GM21515 (cell line): ENCODE data around the gene LRRC51.

Experiments
- ATAC-seq: cut with Tn5 transposase; IDR thresholded peaks from one replicate; pipeline ENCODE4 v1.9.1; 2021; ENCODE audit not compliant: unreplicated experiment

The LRRC51 gene

DNA sequence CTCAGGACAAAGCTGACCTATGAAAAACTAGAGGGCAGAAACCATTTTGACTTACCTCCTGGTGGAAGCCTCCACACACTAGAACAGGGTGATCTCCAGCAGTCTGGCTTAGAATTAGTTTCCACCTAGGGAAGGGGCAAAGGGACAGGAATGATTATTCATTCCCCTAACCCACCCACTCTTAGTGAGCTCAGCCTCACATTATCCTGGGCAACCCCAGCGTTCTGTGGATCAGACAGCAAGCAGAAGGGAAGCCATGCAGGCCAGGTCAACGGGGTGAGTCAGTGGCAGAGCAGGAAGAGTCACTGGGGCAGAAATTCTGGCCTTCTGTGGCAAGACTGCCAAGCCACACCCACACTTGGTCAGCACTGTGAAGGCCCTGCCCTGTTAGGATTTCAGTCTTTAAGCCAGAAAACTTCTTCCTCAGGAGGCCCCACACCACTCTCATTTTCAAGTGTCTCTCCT, 10.8 kb upstream of the LRRC51 start:
- ATAC-seq: no peak

DNA sequence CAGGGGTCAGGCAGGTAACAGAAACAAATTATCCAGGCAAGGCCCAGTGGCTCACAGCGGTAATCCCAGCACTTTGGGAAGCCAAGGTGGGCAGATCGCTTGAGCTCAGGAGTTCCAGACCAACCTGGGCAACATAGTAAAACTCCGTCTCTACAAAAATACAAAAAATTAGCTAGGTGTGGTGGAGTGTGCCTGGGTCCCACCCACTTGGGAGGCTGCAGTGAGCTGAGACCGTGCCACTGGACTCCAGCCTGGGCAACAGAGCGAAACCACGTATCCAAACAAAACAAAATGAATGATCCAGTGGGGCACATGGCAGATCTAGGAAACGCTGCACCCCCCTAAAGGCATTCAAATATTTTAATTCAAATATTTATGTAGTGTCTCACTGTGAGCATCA, 10.2 kb upstream of the LRRC51 start:
- ATAC-seq: no peak

DNA sequence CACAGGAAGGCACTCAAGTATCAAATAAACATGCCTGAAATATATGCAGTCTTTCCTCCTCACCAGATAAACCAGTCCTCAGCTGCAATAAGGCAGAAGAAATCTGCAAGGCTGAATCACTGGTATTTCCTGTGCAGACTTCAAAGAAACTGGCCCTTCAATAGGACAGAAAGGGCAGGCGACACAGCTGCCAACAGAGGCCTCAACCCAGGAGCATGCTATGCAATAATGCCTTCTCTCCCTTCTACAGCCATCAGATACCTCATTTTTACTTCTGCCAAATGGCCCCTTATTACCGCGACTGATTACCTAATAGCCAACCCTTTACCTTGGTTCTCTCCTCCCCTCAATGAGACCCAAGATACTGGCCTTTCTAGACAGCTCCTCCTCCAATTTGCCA, 8.3 kb upstream of the LRRC51 start:
- no peak for ATAC-seq

DNA sequence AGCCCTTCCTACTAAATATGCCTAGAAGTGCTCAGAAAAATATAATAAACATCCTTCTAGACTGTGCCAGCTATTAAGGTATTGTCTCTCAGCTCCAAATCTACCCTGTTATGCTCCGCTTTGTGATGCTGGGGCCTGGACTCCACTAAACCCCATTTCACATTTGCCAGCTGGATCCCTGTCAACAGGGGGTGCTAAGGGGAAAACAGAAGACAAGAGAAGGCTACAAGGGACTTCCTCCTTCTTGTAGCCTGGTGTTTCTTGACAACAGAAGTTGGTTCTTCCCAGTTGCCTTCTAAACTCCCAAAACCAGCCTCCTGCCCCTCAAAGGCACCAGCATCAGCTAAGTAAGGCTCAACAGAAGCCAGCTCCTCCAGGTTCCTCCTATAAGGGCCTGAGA, 5.5 kb upstream of the LRRC51 start:
- no peak for ATAC-seq

DNA sequence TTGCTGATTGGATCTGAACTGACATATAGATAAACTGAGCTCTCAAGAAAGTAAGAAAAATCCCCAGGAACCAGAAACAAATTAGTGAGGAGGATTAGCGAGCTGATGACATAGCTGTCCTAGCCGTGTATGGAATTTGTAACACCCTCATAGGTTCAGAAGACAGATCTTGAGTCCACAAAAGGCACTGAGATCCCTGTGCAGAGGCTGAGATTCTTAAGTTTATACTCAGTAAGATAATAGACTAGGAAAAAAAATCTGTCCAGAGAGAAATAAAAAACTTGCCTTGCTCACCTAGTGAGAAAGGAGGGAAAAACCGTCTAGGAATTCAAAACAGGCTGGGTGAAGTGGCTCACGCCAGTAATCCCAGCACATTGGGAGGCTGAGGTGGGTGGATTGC, 4.9 kb upstream of the LRRC51 start:
- ATAC-seq: no peak

DNA sequence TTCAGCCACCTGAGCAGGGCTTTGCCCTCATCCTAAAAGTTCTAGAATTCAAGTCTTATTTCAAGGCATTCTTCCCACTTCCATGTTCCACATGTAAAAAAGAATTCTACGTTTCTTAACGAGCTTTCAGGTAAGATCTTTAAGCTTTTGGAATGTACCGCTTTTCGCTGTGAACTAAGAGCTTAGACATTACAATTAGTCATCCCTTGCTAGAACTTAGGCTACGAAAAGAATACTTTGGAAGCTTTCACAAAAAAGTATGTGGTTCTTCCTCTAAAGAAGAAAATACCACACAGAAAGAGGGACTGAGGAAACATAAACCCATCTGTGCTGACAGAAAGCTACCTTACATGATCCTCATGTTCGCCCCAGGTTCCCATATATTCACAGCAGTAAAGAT, 2.2 kb upstream of the LRRC51 start:
- no peak for ATAC-seq

DNA sequence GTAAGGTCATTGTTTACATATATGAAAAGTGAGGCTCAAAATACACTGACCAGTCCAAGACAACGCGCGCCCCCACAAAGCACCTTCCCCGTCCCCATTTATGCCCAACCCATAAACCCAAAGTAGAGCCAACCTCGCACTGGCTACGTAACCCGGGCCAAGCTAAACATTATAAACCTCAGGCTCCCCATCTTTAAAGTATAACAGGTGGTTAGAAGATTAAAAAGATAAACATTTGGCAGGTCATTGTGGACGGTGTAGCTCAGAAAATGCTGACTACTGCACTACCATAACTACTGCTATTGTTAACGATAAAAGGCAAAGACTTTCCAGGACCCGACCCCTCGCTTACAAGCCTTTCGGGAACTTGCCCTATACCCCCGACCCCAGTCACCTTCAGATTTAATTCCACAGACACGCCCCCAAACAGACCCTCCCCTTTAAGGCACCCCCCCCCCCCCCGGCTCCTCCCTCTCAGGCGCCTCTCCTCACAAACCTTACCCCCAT, 778 bp upstream of the LRRC51 start:
- ATAC-seq: no peak

DNA sequence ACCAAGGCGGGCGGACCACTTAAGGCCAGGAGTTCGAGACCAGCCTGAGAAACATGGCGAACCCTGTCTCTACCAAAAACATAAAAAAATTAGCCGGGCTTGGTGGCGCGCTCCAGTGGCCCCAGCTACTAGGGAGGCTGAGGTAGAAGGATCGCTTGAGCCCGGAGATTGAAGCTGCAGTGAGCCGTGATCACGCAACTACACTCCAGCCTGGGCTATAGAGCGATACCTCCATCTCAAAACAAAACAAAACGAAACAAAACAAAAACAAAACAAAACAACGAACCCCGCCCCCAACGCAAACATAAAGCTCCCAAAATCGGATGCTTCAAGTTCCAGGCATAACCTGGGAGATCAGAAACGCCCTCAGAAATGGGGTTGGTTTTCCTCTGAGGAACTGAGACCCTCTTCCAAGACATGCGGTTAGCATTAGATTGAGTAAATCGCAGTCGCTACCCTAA, 564 bp downstream of the LRRC51 start:
- no peak for ATAC-seq

DNA sequence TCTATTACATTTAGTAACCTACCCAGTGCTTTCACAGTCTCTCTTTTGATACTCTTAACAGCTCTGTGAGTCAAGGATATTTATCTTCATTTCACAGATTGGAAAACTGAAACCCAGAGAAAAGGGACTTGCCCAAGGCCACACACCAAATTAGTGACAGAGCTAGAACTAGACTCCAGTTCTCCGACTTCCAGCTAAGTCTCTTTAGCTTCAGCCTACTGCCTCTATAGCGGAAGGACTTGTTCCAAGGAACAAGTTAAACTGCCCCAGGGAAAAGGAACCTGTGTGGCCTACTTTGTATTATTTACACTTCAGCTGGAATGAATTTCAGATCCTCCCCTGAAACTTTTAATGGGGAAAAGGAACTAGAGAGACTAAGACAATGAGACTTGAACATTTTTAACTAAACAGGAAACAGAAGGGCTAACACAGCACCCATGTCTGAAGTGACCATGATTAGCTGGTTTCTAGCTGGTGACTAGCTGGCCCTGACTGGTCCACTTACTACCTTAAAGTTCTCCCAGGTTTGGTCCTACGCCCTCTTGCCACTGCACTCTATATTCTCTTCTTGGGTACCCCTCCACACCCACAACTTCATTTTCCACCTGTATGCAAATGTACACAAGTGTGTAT, 1.3 kb downstream of the LRRC51 start:
- no peak for ATAC-seq

DNA sequence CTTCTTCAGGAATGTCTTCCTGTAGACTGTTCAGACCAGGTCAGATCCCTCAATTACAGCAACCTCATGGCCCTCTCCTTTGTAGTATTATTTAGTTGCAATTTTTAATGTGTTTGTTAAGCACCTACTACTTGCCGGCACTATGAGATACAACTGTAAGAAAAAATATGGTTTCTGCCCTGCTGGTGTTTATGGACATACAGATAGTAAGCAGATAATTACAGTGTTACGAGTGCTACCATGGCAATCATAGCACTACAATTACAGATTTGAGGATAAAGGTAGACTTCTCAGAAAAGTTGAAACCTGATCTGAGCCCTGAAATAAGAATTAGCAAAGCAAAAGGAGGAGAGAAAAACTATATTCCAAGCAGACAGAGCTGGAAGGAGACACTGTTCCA, 2.8 kb downstream of the LRRC51 start:
- ATAC-seq: no peak

DNA sequence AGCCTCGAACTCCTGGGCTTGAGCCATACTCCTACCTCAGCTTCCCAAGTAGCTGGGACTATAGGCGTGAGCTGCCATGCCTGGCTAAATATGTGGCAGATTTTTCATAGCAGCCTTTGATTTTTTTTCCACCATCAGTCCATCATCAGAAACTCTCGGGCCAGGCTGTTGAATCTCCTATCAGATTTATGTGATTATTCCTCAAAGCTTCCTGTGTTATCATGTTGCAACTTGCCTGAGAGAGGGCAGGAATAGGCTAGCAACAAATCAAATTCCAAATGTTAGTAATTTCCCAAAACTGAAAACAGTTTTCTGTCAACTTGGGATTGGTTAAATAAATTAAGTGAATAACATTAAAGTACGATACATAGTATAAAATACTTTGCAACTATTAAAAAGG, 3.4 kb downstream of the LRRC51 start:
- no peak for ATAC-seq

DNA sequence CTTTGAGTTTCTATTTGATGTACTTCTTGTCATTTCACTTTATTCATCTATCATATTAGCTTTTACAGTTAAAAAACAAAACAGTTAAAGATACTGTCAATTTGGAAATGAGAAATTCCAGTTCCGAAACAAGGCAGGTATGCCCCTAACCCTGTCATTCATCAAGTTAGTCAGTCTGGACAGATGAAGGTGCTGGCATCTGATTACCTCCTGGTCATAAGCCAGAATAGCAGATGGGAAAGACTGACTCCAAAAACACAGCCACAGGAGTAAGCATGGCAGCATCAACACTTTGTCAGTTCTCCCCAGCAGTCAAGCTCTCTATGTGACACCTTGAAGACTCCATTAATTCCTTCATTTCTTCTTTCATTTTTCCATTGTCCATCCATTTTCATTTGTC, 4.3 kb downstream of the LRRC51 start:
- no peak for ATAC-seq

DNA sequence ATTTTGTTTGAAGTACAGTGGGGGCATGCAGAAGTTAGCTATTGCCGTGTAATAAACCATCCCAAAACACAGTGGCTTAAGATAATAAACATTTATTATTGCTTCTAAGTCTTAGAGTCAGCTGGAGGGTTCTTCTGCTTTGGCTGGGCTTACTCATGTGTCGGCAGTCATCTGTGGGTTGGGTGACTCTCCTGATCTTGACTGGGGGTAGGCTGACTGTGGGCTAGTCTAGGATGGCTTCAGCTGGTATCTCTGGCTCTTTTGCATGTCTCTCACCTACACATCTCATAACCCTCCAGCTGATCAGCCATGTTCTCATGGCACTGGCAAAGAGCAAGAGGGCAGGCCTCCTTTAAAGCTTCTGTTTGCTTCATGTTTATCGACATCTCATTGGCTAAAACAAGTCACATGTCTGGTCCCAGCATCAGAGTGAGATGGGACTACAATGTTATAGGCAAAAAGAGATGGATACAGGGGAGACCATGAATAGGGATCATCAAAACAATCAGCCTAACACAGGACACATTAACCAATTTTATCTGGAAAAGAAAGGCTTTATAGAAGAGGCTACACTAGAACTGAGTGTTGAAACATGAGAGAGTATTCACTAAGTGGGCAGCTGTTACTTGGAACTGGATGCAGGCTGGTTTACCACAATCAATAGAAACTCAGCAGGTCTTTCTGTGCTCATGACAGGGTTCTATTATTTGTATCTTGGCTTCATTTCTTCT, 5.1 kb downstream of the LRRC51 start:
- no peak for ATAC-seq

DNA sequence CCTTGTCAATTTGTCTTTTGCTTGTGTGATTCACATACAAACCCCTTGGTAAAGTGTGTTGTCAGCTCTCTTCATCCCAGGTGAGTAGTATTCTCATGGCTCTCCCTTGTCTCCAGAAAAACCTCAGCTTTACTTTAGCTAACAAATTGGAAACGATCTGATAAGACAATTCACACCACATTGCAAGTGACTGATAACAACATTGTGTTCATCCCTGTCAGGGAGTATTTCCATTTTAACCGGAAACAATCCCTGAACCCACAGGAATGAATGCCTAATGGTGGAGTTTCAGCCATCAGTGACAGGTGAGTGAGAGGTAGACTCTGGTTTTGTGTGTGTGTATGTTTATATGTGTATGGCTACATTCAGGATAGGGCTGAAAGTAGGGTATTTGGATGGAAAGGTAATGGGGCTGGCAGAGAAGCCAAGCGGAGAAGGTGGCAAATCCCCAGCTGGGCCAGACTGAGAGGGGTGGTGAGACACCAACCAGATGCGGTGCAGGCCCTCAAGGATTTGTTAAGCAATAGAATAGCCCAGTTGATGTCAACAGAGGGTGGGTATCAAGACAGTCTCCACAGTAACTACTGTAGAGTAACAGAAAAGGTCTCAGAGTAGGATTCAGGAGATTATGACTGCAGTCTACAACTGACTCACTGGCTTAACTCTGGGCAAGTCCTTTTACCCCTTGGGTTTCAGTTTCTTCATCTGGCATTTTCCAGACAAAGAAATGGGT, 7.6 kb downstream of the LRRC51 start:
- ATAC-seq: no peak

DNA sequence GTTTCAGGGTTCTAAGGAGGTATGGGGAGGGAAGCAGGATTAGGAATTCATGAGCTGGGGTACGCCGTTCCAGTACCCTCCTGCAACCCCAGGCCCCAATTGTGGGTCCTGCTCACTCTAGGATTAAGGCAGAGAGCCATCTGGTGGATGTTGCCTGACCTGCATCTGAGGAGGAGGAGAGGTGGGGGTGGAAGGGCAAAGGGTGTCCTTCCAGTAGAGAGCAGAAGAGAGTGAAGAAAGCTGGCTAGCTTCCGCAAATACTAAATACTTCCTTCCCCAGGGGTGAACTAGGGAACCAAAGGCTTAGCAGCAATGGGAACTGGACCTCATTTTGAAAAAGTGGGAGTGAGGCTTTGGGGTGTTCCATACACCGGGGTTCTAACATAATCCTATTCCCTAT, 10.6 kb downstream of the LRRC51 start:
- ATAC-seq: no peak

DNA sequence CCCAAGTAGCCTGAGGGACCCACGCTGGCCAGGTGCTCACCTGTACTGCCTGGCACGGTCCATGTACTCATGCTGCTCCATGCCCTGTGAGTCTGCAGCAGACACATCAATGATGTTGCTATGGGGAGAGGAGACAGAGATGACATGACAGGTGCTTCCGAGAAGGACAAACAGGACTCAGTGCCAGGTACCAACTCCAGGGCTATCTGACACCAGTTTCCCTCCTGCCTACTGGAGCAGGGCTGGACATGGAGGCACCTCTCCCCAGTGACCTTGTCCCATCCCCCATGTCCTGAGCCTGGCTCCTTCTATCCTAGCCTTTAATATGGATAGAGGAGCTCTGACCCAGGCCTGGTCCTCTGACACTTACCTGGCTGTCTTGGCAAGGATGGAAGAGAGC, 18.1 kb downstream of the LRRC51 start:
- no peak for ATAC-seq

DNA sequence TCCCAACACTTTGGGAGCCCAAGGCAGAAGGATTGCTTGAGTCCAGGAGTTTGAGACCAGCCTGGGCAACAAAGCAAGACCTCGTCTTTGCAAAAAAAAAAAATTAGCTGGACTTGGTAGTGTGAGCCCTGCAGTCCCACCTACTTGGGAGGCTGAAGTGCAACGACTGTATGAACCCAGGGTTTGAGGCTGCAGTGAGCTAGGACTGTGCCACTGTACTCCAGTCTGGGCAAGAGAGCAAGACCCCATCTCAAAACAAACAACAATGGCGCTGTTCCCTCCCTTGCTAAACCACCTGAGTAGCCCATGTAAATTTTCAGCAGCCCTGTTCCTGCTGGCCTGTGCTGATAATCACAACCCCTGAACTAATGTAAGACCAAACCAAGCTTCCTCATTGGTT, 19.4 kb downstream of the LRRC51 start:
- no peak for ATAC-seq

DNA sequence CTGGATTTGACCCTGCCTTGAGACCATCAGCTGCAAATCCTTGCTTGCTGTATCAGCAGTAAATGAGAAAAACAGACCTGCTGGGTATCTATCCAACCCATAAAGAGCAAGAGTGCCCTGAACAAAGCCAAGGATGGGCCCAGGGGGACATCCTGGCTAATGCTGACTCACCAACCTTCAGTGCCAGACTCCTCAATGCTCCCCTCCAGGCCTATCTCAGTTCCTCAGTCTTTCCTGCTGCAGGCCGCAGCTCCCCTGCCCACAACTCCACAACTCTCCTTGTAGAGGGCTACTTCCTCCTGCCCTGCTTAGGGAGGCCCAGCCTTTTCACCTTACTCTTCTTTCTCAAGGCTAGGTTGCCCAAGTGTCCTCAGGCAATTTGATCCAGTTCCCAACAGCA, 19.8 kb downstream of the LRRC51 start:
- no peak for ATAC-seq

DNA sequence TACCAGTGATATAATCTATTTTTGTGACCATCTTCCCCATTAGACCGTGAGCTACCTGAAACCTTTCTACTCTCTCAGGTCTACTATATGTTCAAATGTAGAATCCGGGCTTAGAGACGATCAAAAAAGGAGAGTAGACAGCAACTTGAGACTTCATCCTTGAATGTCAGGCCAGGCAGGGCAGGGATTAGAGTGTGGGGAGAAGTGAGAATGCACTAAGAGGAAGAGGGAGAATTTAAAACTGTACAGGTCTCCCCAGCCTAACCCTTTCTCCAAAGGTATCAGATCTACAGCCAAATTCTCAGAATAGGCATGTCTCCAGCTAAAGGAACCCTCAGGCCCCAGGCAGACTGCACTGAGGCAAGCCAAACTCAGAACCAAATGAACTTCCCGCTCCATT, 21.5 kb downstream of the LRRC51 start:
- ATAC-seq: no peak

DNA sequence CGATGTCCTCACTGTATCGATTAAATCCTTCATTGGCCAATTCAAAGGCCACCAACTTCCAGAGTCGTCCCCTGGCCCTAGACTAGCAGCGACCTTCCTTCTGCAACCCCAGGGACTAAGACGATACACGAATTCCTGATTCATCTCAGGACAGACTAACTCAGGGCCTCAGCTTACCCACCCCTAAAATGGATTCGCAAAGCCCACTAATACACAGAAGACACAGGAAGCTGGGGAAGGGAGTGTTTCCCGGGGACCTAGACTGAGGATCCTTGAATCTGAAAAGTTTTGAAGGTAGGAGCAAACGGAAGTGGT, 21.9 kb downstream of the LRRC51 start:
- ATAC-seq: no peak

DNA sequence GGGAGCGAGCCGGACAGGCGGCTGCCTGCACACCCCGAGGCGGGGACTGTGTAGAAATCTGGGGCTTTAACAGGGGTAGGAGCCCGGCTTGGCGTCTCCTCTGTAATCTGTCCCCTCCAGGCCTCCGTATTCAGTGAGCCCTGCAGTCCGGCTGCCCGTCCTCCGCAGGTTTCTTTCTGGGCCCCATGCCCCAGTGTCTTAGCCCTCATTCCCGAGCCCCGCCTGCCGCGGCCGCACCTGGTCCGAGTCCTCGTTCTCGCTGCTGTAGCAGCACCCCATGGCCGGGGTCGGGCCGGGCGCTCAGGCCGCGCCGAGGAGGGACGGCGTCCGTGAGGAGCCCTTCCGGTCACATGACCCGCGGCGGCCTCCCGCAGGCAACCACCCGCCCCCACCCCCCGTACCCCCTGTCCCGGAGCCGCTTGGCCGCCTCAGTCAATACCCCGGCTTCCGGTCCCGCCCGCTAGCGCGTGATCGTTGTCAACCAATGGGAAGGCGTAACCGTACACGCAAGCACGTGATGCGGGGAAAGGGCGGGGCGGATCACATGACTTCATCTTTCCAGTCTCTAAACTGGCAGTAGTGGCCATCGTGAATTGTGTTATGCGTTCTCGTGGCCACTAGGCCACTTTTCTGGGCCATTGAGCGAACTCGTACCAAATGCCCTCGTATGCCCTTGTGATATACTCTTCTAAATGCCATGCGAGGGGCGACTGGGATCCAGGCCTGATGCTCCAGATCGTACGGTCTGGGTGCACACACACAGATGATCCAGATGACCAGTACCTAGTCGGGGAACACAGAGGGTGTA, 22.5 kb downstream of the LRRC51 start, which contains the start of gene LAMTOR1:
TSS of gene LAMTOR1 (minus strand) at position 352 of the 808 bp plus-strand sequence. CDS start at position 279, 73 bp downstream.
- peak; percentile 82 for ATAC-seq
